Inflammatory macrophage (primary cell): ENCODE data around the gene CCDC201.
"Not testable (repeated sequence)": the region's sequence is repeated elsewhere in the genome, so short reads cannot be mapped to it uniquely, and the experiment has no call there.

Experiments used
- DNase-seq, 2 donors: peaks; one replicate each; pipeline ENCODE4 v3.0.0-alpha.2; 2020 to 2022

The CCDC201 gene

DNA sequence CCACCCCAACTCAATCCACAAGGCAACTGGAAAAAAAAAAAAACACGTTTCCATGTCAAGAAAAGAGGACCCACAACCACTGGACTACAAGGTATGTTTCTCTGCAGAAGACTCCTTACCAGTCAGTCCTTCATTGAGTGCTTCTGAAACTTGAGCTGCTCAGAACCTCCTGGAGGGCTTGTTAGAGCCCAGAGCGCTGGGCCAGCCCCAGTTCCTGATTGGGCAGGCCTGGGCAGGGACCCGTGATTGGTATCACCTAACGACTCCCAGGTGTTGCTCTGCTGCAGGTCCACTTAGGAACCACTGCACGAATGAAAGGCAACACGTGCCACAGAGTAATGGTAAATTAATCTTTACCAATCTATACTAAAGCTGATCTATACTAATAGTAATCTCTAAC lies 473 bp upstream of the CCDC201 start:
- DNase-seq, result no peak

DNA sequence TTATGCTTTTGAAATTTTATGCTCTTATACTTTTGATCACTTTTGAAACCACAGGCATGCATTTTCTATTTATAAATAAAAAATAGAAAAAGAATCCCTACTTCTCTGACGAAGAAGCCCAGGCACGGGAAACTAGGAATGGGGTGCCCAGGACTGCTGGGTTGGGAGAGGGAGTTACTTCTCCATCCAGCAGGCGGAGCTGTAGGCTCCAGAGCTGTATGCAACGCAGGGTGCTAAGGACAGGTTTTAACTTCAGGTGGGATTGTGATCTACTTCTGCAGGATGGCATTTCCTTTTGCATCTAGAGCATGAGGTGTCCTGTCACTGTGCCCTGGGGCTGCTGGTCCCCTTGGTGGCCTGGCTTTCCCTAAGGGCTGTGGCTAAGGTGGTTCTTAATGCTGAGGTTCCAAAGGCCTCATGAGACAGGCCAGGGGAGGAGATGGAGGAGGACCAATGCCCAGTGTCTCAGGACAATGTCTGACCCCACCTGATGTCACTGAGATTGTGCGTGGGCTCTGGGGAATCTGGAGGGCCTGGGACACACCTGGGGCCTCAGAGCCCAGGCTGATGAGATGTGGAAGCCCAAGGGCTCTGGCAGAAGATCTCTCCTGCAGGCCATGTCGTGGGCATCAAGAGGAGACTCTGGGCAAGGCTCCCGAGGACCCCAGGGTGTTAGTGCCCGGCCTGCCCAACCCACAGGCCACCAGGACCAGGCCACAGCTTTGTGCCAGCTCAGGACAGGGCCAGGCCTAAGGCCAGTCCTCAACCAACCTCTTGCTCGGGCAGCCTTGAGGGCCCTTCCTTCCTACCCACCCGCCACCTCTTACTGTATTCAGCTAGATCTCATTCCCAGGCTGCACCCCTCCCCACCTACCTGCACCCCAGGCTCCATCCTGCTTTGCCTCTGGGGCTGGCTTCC lies 507 bp downstream of the CCDC201 start:
- no peak for DNase-seq

DNA sequence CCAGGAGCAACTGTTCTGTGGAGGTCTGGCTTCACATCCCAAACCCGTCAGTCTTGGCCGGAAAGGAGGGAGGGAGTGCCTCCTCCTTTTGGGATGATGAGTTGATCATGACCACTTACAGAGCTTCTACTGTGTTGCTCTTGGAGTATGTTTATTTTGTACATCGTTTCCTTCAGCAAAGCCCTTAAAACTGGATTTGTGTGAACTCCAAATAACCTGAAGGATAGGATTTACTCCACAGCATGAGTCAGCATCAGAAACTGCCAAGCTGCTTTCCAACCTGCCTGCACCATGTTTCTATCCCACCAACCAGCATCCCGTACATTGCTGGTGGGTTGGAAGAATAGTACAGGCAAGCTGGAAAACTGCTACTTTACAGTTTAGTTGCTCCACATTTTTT lies 3.5 kb downstream of the CCDC201 start:
- DNase-seq, result no peak

DNA sequence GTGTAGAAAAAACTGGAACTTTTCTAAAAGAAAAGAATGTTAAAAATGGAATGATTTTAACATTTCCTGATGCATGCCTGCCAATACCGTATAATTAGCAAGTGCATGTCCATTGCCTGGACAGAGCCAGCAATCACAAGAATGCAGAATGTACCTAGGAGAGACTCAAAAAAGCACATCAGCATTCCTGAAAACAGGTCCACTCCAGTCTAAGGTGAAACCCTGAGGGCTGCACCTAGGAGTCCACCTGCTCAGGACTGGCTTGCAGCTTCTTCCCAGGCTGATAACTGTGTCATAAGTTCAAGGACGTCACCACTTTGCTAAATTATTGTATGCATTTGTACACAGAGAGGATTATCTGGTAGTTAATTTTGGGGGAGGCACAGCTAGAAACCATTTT lies 5.4 kb downstream of the CCDC201 start:
- no peak for DNase-seq

DNA sequence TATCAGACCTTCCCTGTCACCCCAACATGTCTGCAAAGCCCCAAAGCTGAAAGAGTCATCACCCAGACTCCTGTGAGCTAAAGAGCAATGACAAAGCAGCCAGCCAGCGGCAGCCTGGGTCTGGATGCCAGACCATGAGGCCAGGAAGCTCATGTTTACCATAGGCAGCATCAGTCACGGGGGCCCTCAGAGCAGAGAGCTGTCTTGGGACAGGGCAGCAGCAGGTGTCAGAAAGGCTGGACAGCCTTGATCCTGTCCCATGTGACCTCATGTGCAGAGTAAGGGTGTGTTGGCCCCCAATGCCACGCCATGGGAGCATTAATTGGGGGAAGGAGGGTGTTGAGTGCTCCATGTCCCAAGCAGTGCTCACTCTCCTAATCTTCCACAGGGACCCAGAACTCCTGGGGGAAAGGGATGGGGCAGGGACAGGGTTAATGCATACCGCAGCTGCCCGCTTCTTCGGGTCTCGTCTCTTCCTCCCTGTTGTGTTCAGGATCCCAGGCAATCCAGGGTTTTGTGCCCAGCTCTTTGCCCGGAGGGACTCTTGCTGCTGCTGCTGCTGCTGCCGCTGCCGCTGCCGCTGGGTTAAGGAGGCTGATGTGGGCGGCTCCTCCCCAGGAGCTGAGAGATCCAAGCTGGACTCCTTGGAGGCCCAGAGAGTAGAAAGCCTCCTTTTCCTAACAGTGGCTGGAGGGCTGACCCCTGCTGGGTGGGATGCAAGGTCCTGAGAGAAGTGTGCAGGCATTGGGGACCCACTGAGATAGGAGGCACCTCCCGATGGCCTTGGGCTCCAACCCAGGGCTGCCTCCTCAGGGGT lies 7.1 kb downstream of the CCDC201 start:
- no peak for DNase-seq

DNA sequence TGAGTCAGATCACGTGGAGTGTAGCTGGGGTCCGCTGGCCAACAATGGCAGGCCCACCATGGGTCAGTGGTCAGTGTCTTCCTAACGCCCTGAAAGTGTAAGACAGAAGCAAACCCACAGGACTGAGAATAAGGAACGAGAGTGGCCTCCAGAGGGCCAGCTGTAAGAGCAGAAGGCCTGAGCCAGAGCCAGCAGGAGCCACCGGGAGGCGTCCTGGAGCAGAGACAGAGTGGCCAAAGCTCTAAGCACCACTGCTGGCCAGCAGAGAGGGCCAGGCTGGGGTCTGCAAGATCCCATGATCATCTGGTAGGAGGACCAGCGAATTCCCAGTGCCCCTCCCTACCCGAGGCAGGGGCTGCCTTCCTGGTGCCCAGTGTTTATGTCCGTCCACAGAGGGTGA lies 9.2 kb downstream of the CCDC201 start:
- DNase-seq, result no peak

DNA sequence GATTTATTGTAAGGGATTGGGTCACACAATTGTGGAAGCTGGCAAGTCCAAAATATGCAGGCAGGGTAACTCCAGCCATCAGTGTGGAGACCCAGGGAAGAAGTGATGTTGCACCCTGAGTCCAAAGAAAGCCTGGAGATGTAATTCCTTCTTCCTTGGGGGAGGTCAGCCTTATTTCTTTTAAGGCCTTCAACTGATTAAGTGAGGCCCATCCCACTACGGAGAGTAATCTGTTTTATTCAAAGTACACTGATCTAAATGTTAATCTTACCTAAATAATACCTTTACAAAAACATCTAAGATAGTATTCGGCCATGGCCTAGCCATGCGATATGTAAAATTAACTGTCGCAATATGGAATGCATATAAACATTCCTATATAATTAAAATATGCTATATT lies 16.0 kb downstream of the CCDC201 start:
- not testable (repeated sequence) for DNase-seq

DNA sequence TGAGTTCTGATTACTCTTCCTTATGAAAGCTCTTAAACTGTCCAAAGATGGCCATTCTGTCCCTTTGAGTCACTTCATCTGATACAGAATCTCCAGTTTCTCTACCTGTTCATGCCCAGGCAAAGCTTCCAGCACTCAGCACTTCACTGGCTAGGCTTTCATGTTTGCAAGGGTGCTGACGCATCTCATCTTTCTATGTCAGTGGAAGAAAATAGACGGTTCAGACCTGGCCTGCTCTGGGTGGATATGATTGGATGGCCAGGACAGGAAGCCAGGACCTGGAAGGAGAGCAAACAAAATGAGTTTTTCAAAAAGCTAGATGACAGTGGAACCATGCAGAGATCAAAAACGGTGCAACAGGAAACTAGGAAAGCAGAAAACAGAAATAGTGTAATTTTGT lies 17.2 kb downstream of the CCDC201 start:
- not testable (repeated sequence) for DNase-seq

DNA sequence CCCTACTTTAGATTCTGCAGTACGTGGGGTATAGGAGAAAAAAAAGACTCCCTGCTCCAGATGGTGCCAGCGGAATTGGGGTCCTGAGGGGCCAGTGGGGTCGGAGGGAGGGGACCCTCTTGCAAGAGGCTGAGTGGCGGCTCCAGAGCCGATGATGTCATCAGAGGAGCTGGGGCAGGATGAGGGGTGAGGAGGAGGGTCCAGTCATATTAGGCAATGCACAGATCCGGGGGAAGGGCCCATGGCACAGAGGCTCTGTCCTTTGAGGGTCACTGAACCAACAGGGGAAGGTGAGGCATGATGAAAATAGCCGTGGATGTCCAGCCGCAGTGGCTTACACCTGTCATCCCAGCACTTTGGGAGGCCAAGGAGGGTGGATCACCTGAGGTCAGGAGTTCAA lies 19.4 kb downstream of the CCDC201 start:
- DNase-seq, result not testable (repeated sequence)

DNA sequence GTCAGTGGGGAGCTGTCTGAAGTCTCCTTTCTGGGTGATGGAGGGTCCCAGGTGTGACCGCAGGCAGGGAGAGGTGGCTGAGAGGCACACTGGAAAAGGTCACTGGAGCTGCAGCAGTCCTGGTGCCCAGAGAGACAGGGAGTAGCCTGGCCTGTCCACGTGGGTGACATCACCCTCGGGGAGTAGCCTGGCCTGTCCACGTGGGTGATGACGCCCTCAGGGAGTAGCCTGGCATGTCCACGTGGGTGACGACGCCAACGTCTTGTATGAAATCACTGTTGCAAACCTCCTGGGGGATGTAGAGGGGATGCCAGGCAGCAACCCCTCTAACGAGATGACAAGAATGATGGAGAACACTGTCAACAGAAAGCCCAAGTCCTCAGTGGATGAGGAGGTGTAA lies 19.9 kb downstream of the CCDC201 start:
- not testable (repeated sequence) for DNase-seq

DNA sequence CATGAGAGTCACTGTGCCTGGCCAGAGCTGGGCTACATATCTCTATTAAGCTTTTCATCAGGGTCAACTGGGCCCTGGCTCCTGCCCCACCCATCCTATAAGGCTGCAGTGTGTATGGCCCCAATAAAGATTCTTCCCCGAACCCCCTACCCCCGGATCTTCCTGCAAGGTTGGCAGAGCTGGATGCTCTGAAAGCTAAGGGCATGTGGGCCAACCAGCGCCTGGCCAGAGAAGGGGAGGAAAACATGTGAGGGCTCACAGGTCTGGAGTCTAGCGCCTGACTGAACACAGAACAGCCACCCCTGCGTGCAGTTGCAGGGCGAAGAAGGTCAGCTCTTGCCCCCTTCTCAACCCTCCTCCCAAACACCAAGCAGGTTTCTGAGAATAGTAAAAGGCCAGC lies 24.1 kb downstream of the CCDC201 start:
- DNase-seq, result not testable (repeated sequence)

DNA sequence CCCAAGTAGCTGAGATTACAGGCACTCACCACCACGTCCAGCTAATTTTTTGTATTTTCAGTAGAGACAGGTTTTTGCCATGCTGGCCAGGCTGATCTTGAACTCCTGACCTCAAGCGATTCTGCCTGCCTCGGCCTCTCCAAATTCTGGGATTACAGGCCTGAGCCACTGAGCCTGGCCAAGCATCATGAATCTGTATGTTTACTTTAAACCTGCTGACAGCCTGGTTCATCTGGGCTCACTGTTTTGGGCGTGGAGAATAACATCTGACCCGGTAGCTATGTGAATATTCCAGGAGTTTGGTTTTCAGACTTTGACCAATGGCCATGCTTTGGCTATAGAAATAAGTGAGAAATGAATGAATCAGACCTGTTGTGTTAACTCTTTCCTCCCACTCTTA lies 26.3 kb downstream of the CCDC201 start:
- not testable (repeated sequence) for DNase-seq

DNA sequence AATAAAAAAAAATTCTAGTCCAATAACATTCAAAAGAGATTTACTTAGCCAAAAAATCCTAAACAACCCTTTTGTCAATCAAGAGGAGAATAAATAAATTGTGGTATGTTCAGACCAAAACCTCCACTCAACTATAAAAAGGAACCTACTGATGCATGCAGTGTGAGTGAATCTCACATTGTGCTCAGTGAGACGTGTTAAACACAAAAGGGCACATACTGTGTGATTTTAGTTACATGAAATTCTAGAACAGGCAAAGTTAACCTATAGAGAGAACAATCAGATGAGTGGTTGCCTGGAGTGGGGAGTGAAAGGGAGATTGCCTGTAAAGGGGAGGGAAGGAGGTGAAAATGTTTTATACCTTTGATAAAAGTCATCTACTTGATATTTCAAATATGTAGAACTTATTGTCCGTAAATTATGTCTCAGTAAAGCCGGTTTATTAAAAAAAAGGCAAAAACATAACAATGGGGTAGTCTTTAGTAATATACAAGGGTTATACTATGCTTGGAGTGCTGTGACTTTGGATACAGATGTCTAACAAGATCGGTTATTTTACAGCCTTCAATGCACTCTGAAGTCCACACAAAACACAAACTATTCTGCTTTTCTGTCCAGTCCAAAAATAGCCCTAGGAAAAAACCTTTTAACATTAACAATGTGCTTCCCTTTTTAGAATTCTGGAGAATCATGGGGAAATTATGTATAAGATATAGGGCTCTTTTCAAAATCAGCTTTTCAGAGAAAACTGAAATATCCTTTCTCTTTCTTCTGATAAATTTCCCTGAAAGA lies 30.8 kb downstream of the CCDC201 start:
- not testable (repeated sequence) for DNase-seq

DNA sequence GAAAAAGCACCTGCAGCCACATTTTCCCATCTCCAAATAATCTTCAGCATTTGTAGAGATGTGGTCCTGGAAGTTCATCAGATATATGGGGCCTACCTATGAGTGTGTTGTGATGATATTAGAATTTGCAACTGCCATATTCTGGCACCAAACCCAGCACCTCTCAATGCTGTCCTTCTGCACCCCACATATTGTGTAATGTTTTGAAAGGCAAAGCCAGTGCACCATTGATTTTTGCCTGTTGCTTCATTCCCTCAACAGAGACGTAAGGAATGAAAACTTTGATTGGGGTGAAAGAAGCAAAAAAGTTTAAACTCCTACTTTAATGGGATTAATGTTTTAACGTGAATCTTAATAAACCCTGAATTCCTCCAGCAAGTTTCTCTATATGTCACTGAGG lies 34.0 kb downstream of the CCDC201 start:
- not testable (repeated sequence) for DNase-seq

DNA sequence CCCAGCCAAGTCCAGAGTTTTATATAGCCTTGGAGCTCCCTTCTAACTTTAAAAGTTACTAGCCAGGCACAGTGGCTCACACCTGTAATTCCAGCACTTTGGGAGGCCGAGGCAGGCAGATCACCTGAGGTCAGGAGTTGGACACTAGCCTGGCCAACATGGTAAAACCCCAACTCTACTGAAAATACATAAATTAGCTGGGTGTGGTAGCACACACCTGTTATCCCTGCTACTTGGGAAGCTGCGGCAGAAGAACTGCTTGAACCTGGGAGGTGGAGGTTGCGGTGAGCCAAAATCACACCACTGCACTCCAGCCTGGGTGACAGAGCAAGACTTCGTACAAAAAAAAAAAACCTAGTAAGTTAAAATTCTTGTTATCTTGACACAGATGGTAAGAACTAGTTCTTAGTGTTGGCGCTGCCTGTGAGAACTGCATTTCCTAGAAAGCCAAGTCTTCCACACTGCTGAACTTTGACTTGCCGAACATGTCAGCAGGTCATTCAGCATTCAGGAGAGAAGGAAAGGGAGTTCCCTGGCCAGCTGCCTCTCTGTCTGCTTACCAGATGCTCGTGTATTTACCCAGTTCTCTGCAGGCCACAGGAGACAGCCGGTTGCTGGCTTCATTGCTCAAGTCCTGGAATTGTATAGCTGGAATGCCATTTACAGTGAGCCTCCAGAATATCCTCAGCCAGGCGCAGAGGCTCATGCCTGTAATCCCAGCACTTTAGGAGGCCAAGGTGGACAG lies 40.3 kb downstream of the CCDC201 start:
- not testable (repeated sequence) for DNase-seq

DNA sequence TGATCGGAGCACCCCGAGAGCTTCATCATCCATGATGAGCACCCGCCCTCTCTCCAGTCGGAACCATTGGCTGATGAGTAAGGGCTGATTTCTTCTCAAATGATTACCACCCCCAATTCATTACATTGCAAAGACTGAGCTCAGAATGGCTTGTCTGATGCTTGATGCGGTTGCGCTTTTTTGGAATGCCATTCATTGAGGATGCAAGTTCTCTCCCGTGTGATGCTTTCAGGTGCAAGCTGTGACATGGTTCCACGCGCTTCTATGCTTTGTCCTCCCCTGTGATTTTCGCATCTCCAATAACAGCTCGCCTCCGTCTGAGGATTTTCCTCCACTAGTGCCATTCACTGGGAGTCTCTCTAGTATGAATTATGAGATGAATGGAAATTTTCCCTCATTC lies 43.0 kb downstream of the CCDC201 start:
- DNase-seq, result not testable (repeated sequence)

DNA sequence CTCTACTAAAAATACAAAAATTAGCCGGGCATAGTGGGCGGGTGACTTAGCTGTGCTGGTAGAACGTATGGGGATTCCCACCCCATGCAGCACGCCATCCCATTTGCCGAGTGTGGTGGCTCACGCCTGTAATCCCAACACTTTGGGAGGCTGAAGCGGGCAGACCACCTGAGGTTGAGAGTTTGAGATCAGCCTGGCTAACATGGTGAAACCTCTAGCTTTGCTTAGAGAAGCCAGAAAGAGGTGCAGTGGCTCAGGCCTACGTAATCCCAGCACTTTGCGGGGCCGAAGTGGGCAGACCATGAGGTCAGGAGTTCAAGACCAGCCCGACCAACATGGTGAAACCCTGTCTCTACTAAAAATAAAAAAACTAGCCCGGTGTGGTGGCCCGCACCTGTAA lies 45.2 kb downstream of the CCDC201 start:
- DNase-seq, result not testable (repeated sequence)

DNA sequence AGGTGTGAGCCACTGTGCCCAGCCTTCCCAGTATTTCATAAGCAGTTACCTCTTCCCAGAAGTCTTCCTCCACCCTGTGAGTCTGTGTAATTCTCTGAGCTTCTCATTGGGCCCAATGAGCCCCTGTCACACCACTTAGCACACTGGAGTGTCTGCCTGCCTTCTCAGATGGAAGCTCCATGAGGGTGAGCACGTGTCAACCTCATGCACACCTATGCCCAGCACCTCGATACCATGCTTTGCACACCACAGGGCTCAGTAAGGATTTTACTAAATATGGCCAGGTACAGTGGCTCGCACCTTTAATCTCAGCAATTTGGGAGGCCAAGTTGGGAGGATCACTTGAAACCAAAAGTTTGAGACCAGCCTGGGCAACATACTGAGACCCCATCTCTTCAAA lies 46.3 kb downstream of the CCDC201 start:
- DNase-seq, result not testable (repeated sequence)

DNA sequence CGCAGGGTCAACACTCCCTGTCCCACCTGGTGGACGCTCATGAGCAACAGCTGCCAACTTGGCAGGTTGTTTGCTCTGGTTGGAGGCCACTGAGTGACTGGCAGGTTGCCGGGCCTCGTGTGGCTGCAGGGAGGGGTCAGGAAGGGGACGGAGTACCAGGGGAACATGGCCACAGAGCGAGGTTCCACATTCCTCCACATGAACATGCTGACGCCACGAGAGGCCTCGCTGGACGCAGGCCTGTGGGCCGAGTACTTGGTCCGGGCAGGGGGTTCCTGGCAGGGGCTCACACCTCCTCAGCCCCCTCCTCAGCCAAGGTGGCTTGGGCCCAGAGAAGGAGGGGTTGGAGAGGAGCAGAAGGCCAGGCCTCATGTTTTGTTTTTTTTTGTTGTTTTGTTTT lies 54.1 kb downstream of the CCDC201 start:
- DNase-seq, result not testable (repeated sequence)

DNA sequence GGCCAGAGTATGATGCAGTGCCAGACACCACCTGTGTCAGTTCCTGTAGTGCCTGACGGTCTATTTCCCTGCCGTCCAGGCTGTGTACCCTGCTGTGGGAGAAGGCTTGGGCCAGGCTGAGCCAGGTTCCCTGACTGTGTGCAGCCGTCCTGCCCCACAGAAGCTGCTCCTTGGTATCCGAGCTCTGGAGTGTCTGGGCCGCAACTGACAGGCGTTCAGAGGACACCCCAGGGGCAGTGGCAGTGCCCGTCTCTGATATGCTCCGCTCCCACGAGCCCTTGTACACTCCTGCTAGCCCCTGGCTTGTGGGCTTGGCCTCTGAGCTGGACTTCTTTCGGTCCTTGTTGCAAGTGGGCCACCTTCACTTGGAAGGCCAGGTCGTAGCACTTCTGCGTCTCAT lies 55.0 kb downstream of the CCDC201 start:
- DNase-seq, result not testable (repeated sequence)

DNA sequence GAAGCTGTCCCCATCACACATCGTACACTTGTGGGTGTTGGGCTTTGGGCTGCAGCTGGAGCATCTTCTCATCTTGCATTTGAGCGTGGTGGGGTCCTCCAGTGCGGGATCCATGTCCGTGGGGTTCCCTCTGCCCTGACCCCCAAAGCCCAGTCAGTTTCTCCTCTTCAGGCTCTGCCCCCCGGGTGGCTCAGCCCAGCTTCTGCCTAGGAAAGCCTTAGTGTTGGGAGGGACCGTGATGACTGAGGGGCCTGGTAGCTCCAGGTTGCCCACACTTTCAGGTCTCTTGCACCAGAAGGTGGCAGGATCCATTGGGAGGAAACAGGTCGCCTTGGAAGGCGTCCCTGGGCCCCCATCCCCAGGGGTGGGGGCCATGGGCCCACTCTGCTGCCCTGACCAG lies 55.9 kb downstream of the CCDC201 start:
- not testable (repeated sequence) for DNase-seq
